AG04450 (cell line): ENCODE measurements around the gene CRIP3. TPM values are rescaled to one million over a fixed set of nuclear protein-coding genes. Genes with fewer than 3 reads are reported as not detected.

Experiments
- CTCF ChIA-PET: fragments of 300-600, 350-600 bp; formaldehyde crosslinking; extraction: SDS; loops from one replicate; lab custom pipeline; 2022; ENCODE audit warnings: antibody characterized with exemption, inconsistent platforms; lab: Charles Lee
- POLR2A ChIA-PET: fragments of 350-600 bp; formaldehyde crosslinking; extraction: SDS; loops from one replicate; lab custom pipeline; 2021; ENCODE audit warnings: antibody characterized with exemption, inconsistent platforms; lab: Yijun Ruan, JAX
- DNase-seq: peaks from one replicate; pipeline ENCODE4 v3.0.0-alpha.2; 2011; ENCODE audit warnings: low read depth, low spot score
- H3K27ac ChIP-seq: one replicate; pipeline ENCODE4 v1.5.1; 2012; ENCODE audit warnings: low read depth, low read length, control low read depth
- H3K27me3 ChIP-seq: one replicate; pipeline ENCODE4 v1.6.0; 2012; ENCODE audit warnings: low read length; ENCODE audit not compliant: control insufficient read depth, insufficient read depth
- H3K4me3 ChIP-seq: 2 replicates; pipeline ENCODE4 v1.5.1; 2011; ENCODE audit warnings: mild to moderate bottlenecking, low read depth, low read length, control low read depth
- H3K9me3 ChIP-seq: 2 replicates; pipeline ENCODE4 v1.5.1; 2012; ENCODE audit warnings: low read length; ENCODE audit not compliant: control insufficient read depth, insufficient read depth
- CTCF ChIP-seq: IDR thresholded peaks from 2 replicates; pipeline ENCODE4 v1.5.1; 2011; ENCODE audit warnings: low read depth, low read length, control low read depth, inconsistent platforms
- polyA plus RNA-seq: library from polyadenylated mRNA; depleted of rRNA; stranded (reverse); fragments of >200 nt; gene quantifications from 2 replicates; pipeline ENCODE4 v1.2.3, GENCODE V29; 2011

Gene CRIP3
- polyA plus RNA-seq, 1 experiment = not detected

- POLR2A ChIA-PET = no interaction called here
- no peak for TF ChIP-seq CTCF
- no peak for DNase-seq
- CTCF ChIA-PET = interaction anchor here (1.3 to 2.1 kb wide), 3 partner anchors 40 to 237 kb away, joined by 3 to 6 read pairs (median 6); partner anchors contain the start of gene DNPH1
- Histone ChIP-seq H3K9me3 (no peaks in the 10 kb centered on the region), H3K27ac (no peak overlapping the region), H3K27me3 (peaks cover 56% of the 10 kb centered on the region), H3K4me3 (no peak overlapping the region)
Measured at GRCh38 chr6:43268782-43269272, 39.8 kb downstream of the CRIP3 start.

DNA sequence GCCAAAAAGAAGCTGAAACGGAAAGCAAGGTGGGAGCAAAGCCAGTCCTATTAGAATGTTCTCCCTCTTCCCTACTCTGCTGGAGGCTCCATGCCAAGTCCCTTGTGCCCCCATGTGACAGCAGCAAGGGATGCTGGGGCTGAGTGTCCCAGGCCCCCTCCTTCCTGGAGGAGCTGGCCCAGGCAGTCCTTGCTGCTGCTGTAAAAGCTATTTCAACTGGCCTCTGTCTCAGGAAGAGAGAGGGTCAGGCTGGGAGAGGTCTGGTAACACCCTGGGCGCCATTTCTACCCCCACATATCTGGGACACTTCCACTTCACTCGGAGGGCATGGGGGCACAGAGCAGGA is 40.3 kb downstream of the CRIP3 start:
- Histone ChIP-seq H3K27ac (no peak overlapping the region), H3K9me3 (no peaks in the 10 kb centered on the region), H3K27me3 (peaks cover 51% of the 10 kb centered on the region), H3K4me3 (no peak overlapping the region)
- ChIA-PET CTCF (interaction anchor here (1.0 to 2.1 kb wide), 2 partner anchors 12 to 39 kb away, joined by 3 to 6 read pairs; partner anchors contain the start of gene DNPH1), POLR2A (no interaction called here)
- no peak for DNase-seq
- no peak for TF ChIP-seq CTCF

GRCh38 chr6:43267619-43268354 is 40.8 kb downstream of the CRIP3 start:
- CTCF ChIA-PET = interaction anchor here (1.0 to 2.1 kb wide), 2 partner anchors 12 to 39 kb away, joined by 3 to 6 read pairs; partner anchors contain the start of gene DNPH1

DNA sequence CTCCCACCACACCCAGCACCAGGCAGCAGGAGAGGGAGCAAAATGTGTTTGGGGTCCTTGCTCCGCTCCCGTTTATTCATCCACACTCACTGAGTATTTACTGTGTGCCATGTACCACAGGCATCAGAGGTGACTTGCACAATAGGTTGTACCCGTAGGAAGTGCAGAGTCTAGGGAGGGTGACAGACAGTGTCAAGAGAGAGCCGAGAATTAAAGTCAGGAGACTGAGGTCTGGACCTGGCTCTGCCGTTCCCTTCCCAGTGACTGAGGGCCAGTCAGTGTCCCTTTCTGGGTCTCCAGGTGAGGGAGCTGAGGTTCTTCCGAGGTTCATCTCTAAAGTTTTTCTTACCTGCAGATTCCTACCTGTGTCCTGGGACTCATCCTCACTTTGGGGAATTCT is 43.1 kb downstream of the CRIP3 start:
- no peak for TF ChIP-seq CTCF
- no peak for DNase-seq
- Histone ChIP-seq H3K9me3 (no peaks in the 10 kb centered on the region; the same call in 1 of the 2 replicates), H3K27ac (no peak overlapping the region), H3K27me3 (peaks cover 35% of the 10 kb centered on the region), H3K4me3 (no peak overlapping the region)
- CTCF ChIA-PET = interaction anchor here (1.5 kb wide), 1 partner anchor 68 kb away, joined by 7 read pairs; no protein-coding TSS in a partner anchor
- POLR2A ChIA-PET = no interaction called here

More at GRCh38 chr6:43267619-43268354, 40.8 kb downstream of the CRIP3 start:
- Histone ChIP-seq H3K27ac (no peak overlapping the region), H3K4me3 (no peak overlapping the region), H3K27me3 (peaks cover 49% of the 10 kb centered on the region), H3K9me3 (no peaks in the 10 kb centered on the region)
- no peak for TF ChIP-seq CTCF
- no peak for DNase-seq
- POLR2A ChIA-PET = no interaction called here

- Histone ChIP-seq H3K9me3 (no peaks in the 10 kb centered on the region; the same call in 1 of the 2 replicates), H3K27ac (no peak overlapping the region), H3K27me3 (peaks cover 31% of the 10 kb centered on the region), H3K4me3 (no peak overlapping the region)
- DNase-seq = no peak
- CTCF ChIA-PET = interaction anchor here (0.5 to 4.4 kb wide), 3 partner anchors 10 to 130 kb away, joined by 3 to 47 read pairs (median 5); no protein-coding TSS in a partner anchor
- no peak for TF ChIP-seq CTCF
- POLR2A ChIA-PET = no interaction called here
Measured at GRCh38 chr6:43264599-43265145, 44.0 kb downstream of the CRIP3 start.
